Measurements from ENCODE around the gene SPRTN. TPM values are rescaled to one million over a fixed set of nuclear protein-coding genes. Genes with fewer than 3 reads are reported as not detected.
A peak's percentile ranks its signal among the peaks of the same experiment; 100 is the strongest.

Gene SPRTN
- total RNA-seq: 10 to 100 TPM; 11.2 to 31.6 (median 20.9) TPM

- no peak for TF ChIP-seq CTCF (IDR thresholded peaks at IDR 0.05)
- ATAC-seq (ENCODE audit: low FRiP score) (peak; percentile 79), DNase-seq (ENCODE audit: low spot score) (no peak)
Observed at GRCh38 chr1:231338270-231339128, at the start of gene SPRTN. TSS of gene SPRTN (plus strand) at chr1:231338293. CDS start at chr1:231338384, 91 bp downstream.

- TF ChIP-seq CTCF (IDR thresholded peaks at IDR 0.05): no peak
- ATAC-seq (ENCODE audit: low FRiP score) (no peak), DNase-seq (ENCODE audit: low spot score) (no peak)
Observed at GRCh38 chr1:231295938-231296337, 42.2 kb upstream of the SPRTN start.

GRCh38 chr1:231301990-231302389, 36.1 kb upstream of the SPRTN start:
- no peak for TF ChIP-seq CTCF (IDR thresholded peaks at IDR 0.05)
- ATAC-seq (ENCODE audit: low FRiP score): no peak
- no peak for DNase-seq (ENCODE audit: low spot score)

GRCh38 chr1:231310391-231310934, 27.6 kb upstream of the SPRTN start:
- ATAC-seq (ENCODE audit: low FRiP score): no peak
- DNase-seq (ENCODE audit: low spot score): no peak
- TF ChIP-seq CTCF (IDR thresholded peaks at IDR 0.05): no peak

DNA sequence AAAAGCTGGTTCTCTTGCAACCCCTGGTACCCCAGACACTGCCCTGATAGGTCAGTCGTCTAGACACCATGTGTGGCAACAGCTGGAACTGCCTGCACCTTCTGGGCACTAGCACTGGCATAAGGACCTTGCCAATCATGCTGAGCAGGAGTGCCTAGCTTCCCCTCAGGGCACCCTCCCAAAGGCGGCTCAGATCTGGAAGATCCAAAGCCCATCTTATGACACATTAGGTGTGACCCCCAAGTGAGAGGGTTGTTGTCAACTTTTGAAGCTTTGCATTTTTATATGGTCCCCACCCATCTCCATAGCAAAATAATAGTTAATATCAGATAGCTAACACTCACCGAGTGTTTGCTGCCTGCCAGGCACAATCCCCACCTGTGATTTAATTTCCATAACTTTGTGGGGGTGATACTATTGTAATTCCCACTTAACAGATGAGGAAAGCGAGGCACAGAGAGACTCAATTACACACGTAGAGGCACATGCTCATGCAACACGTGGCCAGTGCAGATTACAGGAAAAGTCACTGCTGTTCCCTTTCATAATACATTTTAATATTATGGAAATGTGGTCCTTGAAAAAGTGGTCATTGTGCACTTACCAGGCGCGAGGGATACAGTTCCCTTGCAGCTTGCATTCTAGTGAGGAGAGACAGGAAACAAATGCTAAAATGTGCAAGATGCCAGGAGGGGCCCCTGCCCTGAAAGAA, 26.2 kb upstream of the SPRTN start:
- no peak for ATAC-seq (ENCODE audit: low FRiP score)
- no peak for DNase-seq (ENCODE audit: low spot score)
- no peak for TF ChIP-seq CTCF (IDR thresholded peaks at IDR 0.05)

- DNase-seq (ENCODE audit: low spot score) (no peak), ATAC-seq (ENCODE audit: low FRiP score) (no peak)
- TF ChIP-seq CTCF (IDR thresholded peaks at IDR 0.05): no peak
Observed at GRCh38 chr1:231312432-231312788, 25.7 kb upstream of the SPRTN start.
